Smooth muscle cell (in vitro differentiated cells): ENCODE measurements around the gene OTULINL. TPM values are rescaled to one million over a fixed set of nuclear protein-coding genes. Genes with fewer than 3 reads are reported as not detected.
A peak's percentile ranks its signal among the peaks of the same experiment; 100 is the strongest.

Experiments
- DNase-seq: peaks from one replicate; lab custom pipeline; 2025; ENCODE audit not compliant: unreplicated experiment; lab: John Stamatoyannopoulos, UW
- H2AFZ ChIP-seq: fragments of 200-600 bp; sonication (generic); 2 replicates; pipeline ENCODE4 v1.6.0; 2016; ENCODE audit warnings: antibody characterized with exemption, low read depth, mild to moderate bottlenecking
- H3F3A ChIP-seq: fragments of 200-600 bp; sonication (generic); 2 replicates; pipeline ENCODE4 v1.6.0; 2017; ENCODE audit warnings: antibody characterized with exemption, low read depth
- H3K27ac ChIP-seq: fragments of 200-600 bp; sonication (generic); 2 replicates; pipeline ENCODE4 v1.5.1; 2016; ENCODE audit warnings: low read depth, mild to moderate bottlenecking
- H3K27me3 ChIP-seq: fragments of 200-600 bp; sonication (generic); 2 replicates; pipeline ENCODE4 v1.6.1; 2016; ENCODE audit warnings: low read depth, mild to moderate bottlenecking
- H3K36me3 ChIP-seq: fragments of 200-600 bp; sonication (generic); 2 replicates; pipeline ENCODE4 v1.5.1; 2016; ENCODE audit warnings: low read depth
- H3K4me1 ChIP-seq: fragments of 200-600 bp; sonication (generic); 2 replicates; pipeline ENCODE4 v1.5.1; 2016; ENCODE audit warnings: low read depth
- H3K4me2 ChIP-seq: fragments of 200-600 bp; sonication (generic); 2 replicates; pipeline ENCODE4 v1.6.0; 2016; ENCODE audit warnings: mild to moderate bottlenecking
- H3K4me3 ChIP-seq: fragments of 200-600 bp; sonication (generic); 2 replicates; pipeline ENCODE4 v1.5.1; 2016; ENCODE audit warnings: mild to moderate bottlenecking
- H3K79me2 ChIP-seq: fragments of 200-600 bp; sonication (generic); 2 replicates; pipeline ENCODE4 v1.6.0; 2016; ENCODE audit warnings: low read depth, mild to moderate bottlenecking
- H3K9ac ChIP-seq: fragments of 200-600 bp; sonication (generic); 2 replicates; pipeline ENCODE4 v1.6.0; 2016; ENCODE audit warnings: low read depth
- H3K9me3 ChIP-seq: fragments of 200-600 bp; sonication (generic); replicated peaks from 2 replicates; pipeline ENCODE4 v1.5.1; 2016; ENCODE audit warnings: low read depth
- H4K20me1 ChIP-seq: fragments of 200-600 bp; sonication (generic); 2 replicates; pipeline ENCODE4 v1.6.0; 2016; ENCODE audit warnings: low read depth
- CTCF ChIP-seq: fragments of 200-600 bp; sonication (generic); IDR thresholded peaks from 2 replicates; pipeline ENCODE4 v1.5.1; 2017; ENCODE audit warnings: borderline replicate concordance, mild to moderate bottlenecking, antibody characterized with exemption; ENCODE audit not compliant: insufficient read depth, poor library complexity, severe bottlenecking
- WGBS: methylation state at CpG from one replicate; pipeline ENCODE4 v1.1.7; 2016; ENCODE audit warnings: low lambda C conversion rate; 5-methylcytosine and 5-hydroxymethylcytosine counted together
- polyA plus RNA-seq: library from polyadenylated mRNA; unstranded; fragments of >200 nt; fragmentation: Nextera tagmentation; extraction: Ambion mirVana; gene quantifications from 2 replicates; pipeline ENCODE4 v1.2.1, GENCODE V29; 2016
- total RNA-seq: library from RNA; depleted of rRNA; stranded (reverse); fragments of >200 nt; gene quantifications from 2 replicates; pipeline ENCODE4 v1.2.3, GENCODE V29; 2014

Gene OTULINL
- total and polyA plus RNA-seq, 2 experiments from 2014 or later: 0.19 to 1.1 TPM

- peaks cover 4% of the 10 kb centered on the region for H3K4me1 ChIP-seq
- no peak overlapping the region for H2AFZ ChIP-seq
- H3K27me3 ChIP-seq: peaks cover 50% of the 10 kb centered on the region
Observed at GRCh38 chr5:14579731-14580397, 1.7 kb upstream of the OTULINL start.

GRCh38 chr5:14580398-14581034 is 1.1 kb upstream of the OTULINL start:
- WGBS: 84% methylated on average over 6 of the region's 6 CpGs
- no peaks in the 10 kb centered on the region for H3K36me3 ChIP-seq
- peak overlapping the region; percentile 71 for H3K4me3 ChIP-seq
- H3K9me3 ChIP-seq: no peaks in the 10 kb centered on the region
- H3F3A ChIP-seq: peaks cover 8% of the 10 kb centered on the region
- DNase-seq: no peak
- H3K4me1 ChIP-seq: peaks cover 4% of the 10 kb centered on the region
- no peaks in the 10 kb centered on the region for H4K20me1 ChIP-seq
- H2AFZ ChIP-seq: no peak overlapping the region
- no peak overlapping the region for H3K9ac ChIP-seq
- no peak overlapping the region for H3K4me2 ChIP-seq
- no peak for TF ChIP-seq CTCF
- no peak overlapping the region for H3K27ac ChIP-seq
- no peaks in the 10 kb centered on the region for H3K79me2 ChIP-seq
- H3K27me3 ChIP-seq: peaks cover 50% of the 10 kb centered on the region

More at GRCh38 chr5:14579731-14580397, 1.7 kb upstream of the OTULINL start:
- Histone ChIP-seq H3K36me3 (no peaks in the 10 kb centered on the region), H3K4me2 (no peak overlapping the region), H4K20me1 (no peaks in the 10 kb centered on the region), H3K9me3 (no peaks in the 10 kb centered on the region), H3F3A (peaks cover 8% of the 10 kb centered on the region), H3K27ac (no peak overlapping the region), H3K9ac (no peak overlapping the region), H3K4me3 (no peak overlapping the region), H3K79me2 (no peaks in the 10 kb centered on the region)
- 89% methylated on average over 4 of the region's 4 CpGs for WGBS
- no peak for TF ChIP-seq CTCF
- no peak for DNase-seq

- peak overlapping the region; percentile 93 for H3K4me2 ChIP-seq
- peak; percentile 10 for TF ChIP-seq CTCF
- no peak overlapping the region for H3K9ac ChIP-seq
- H3K27me3 ChIP-seq: peaks cover 50% of the 10 kb centered on the region
- peaks cover 8% of the 10 kb centered on the region for H3F3A ChIP-seq
- peaks cover 4% of the 10 kb centered on the region for H3K4me1 ChIP-seq
- H3K36me3 ChIP-seq: no peaks in the 10 kb centered on the region
- no peak overlapping the region for H3K27ac ChIP-seq
- 6% methylated on average over 67 of the region's 86 CpGs for WGBS
- H3K79me2 ChIP-seq: no peaks in the 10 kb centered on the region
- H2AFZ ChIP-seq: peak overlapping the region; percentile 88
- H4K20me1 ChIP-seq: no peaks in the 10 kb centered on the region
- DNase-seq: peak; percentile 19
- H3K9me3 ChIP-seq: no peaks in the 10 kb centered on the region
- H3K4me3 ChIP-seq: peak overlapping the region; percentile 71
Observed at GRCh38 chr5:14581891-14582796, 552 bp downstream of the OTULINL start.
